CD4-positive, alpha-beta memory T cell (primary cell): Measurements from ENCODE around the gene PODXL. TPM values are rescaled to one million over a fixed set of nuclear protein-coding genes. Genes with fewer than 3 reads are reported as not detected.

Source experiments
- CTCF ChIA-PET: fragments of 350-600 bp; sonication (Branson Sonifier 250); formaldehyde crosslinking; loops from one replicate; lab custom pipeline; 2021; ENCODE audit warnings: inconsistent platforms; ENCODE audit not compliant: partially characterized antibody; lab: Charles Lee
- POLR2A ChIA-PET: fragments of 350-600 bp; sonication (Branson Sonifier 250); formaldehyde crosslinking; loops from one replicate; lab custom pipeline; 2021; ENCODE audit not compliant: partially characterized antibody; lab: Charles Lee
- DNase-seq, 5 donors: peaks; one replicate each; pipeline versions ENCODE4 v3.0.0 to v3.0.0-alpha.2; 2020 to 2022; ENCODE audit warnings: mixed read lengths in 1 of 5
- H3K27ac ChIP-seq: one replicate; pipeline ENCODE4 v1.7.0; 2013; ENCODE audit warnings: low read depth, low read length
- H3K27me3 ChIP-seq: 2 replicates; pipeline ENCODE4 v1.7.0; 2013; ENCODE audit warnings: mild to moderate bottlenecking, low read length, moderate library complexity; ENCODE audit not compliant: insufficient read depth
- H3K36me3 ChIP-seq: 2 replicates; pipeline ENCODE4 v1.7.0; 2013; ENCODE audit warnings: mild to moderate bottlenecking, low read length, moderate library complexity; ENCODE audit not compliant: insufficient read depth
- H3K4me1 ChIP-seq: 2 replicates; pipeline ENCODE4 v1.7.0; 2013; ENCODE audit warnings: mild to moderate bottlenecking, low read length, moderate library complexity; ENCODE audit not compliant: insufficient read depth
- H3K4me3 ChIP-seq, 2 donors: one replicate each; pipeline ENCODE4 v1.7.0; 2013; ENCODE audit warnings: low read length in 2 of 2, mild to moderate bottlenecking in 1 of 2
- H3K9me3 ChIP-seq, 2 donors: one replicate each; pipeline ENCODE4 v1.7.0; 2013; ENCODE audit warnings: low read length in 2 of 2, control low read depth in 1 of 2; ENCODE audit not compliant: control insufficient read depth in 1 of 2
- H3K27ac Mint-ChIP-seq, 7 donors: one replicate each; pipeline ENCODE4 v1.8.0; 2020 to 2021; ENCODE audit warnings: mixed read lengths in 7 of 7, mild to moderate bottlenecking in 6 of 7, inconsistent platforms in 3 of 7, moderate library complexity in 3 of 7
- H3K27me3 Mint-ChIP-seq, 2 donors: one replicate each; pipeline ENCODE4 v1.8.0; 2020 to 2021; ENCODE audit warnings: mixed read lengths in 2 of 2
- H3K36me3 Mint-ChIP-seq, 2 donors: one replicate each; pipeline ENCODE4 v1.8.0; 2020 to 2021; ENCODE audit warnings: mixed read lengths in 2 of 2, inconsistent platforms in 1 of 2, mild to moderate bottlenecking in 1 of 2
- H3K4me1 Mint-ChIP-seq, 4 donors: one replicate each; pipeline ENCODE4 v1.8.0; 2020 to 2021; ENCODE audit warnings: mixed read lengths in 4 of 4, mild to moderate bottlenecking in 1 of 4
- H3K4me3 Mint-ChIP-seq, 8 donors: one replicate each; pipeline ENCODE4 v1.8.0; 2020 to 2021; ENCODE audit warnings: mixed read lengths in 8 of 8, mild to moderate bottlenecking in 7 of 8, moderate library complexity in 6 of 8, inconsistent platforms in 3 of 8
- H3K9me3 Mint-ChIP-seq, 8 donors: one replicate each; pipeline ENCODE4 v1.8.0; 2020 to 2021; ENCODE audit warnings: mixed read lengths in 8 of 8, mild to moderate bottlenecking in 5 of 8, inconsistent platforms in 3 of 8, moderate library complexity in 1 of 8
- intact Hi-C: fragments of 100-400 bp; cut with micrococcal nuclease; formaldehyde crosslinking; loops from one replicate; pipeline ENCODE4 v1.15.1; 2023
- polyA plus RNA-seq, 2 donors: library from polyadenylated mRNA; unstranded; fragments of 300-500 nt; fragmentation: Illumina TruSeq; gene quantifications; one replicate each; pipeline ENCODE4 v1.2.3, GENCODE V29; 2021
- total RNA-seq, 2 experiments: library from RNA; stranded (reverse); gene quantifications; one replicate each; pipeline ENCODE4 v1.2.3, GENCODE V29; 2021

Gene PODXL
- total and polyA plus RNA-seq, 4 experiments from 2014 or later, result 0.47 to 1.3 (median 1.2) TPM

DNA sequence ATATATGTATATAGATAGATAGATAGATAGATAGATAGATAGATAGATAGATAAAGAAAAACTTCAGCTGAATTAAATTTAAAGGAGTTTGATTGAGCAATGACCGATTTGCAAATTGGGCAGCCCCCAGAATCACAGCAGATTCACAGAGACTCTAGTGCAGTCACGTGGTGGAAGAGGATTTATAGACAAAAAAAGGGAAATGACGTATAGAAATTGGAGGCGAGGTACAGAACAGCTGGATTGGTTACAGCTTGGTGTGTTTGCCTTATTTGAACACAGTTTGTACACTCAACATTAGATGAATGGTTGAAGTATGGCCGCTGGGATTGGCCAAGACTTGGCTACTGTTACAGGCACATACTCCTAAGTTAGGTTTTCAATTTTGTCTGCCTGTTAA, 8.2 kb upstream of the PODXL start:
- no peak overlapping the region for H3K4me3 Mint-ChIP-seq
- H3K9me3 Mint-ChIP-seq, result no peaks in the 10 kb centered on the region
- Histone ChIP-seq H3K36me3 (no peaks in the 10 kb centered on the region), H3K9me3 (no peaks in the 10 kb centered on the region), H3K27ac (no peak overlapping the region), H3K4me3 (no peak overlapping the region), H3K27me3 (no peaks in the 10 kb centered on the region), H3K4me1 (no peaks in the 10 kb centered on the region)
- no peak overlapping the region for H3K27ac Mint-ChIP-seq
- intact Hi-C loops, result no loop called here
- no peaks in the 10 kb centered on the region for H3K36me3 Mint-ChIP-seq
- POLR2A ChIA-PET, result no interaction called here
- H3K27me3 Mint-ChIP-seq, result peaks cover 4 to 7% of the 10 kb centered on the region in 2 donors
- CTCF ChIA-PET, result no interaction called here
- no peak for DNase-seq
- H3K4me1 Mint-ChIP-seq, result no peaks in the 10 kb centered on the region

DNA sequence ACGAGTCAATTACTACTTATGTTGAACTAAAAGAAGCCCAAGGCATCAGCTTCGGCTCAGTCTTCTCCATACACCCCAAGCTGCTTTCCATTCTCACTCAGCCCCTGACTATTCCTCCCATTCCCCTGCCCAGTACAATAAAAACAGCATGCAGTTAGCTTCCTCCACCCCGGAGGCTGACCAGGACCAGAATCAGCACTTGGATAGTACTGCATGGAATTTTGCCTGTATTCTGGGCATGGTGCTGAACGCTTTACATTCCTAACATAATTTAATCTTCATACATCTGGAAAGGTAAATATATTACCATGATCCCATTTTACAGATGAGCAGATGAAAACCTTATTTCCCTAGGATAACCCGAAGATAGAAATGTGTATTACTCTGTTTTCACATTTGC, 7.5 kb upstream of the PODXL start:
- ChIA-PET CTCF (no interaction called here), POLR2A (no interaction called here)
- no peak overlapping the region for H3K4me3 Mint-ChIP-seq
- intact Hi-C loops, result no loop called here
- no peaks in the 10 kb centered on the region for H3K4me1 Mint-ChIP-seq
- no peak overlapping the region for H3K4me3 ChIP-seq
- peaks cover 2% of the 10 kb centered on the region for H3K27me3 ChIP-seq
- no peak overlapping the region for H3K27ac Mint-ChIP-seq
- H3K36me3 Mint-ChIP-seq, result no peaks in the 10 kb centered on the region
- H3K27me3 Mint-ChIP-seq, result peaks cover 4 to 7% of the 10 kb centered on the region in 2 donors
- DNase-seq, result no peak
- H3K27ac ChIP-seq, result no peak overlapping the region
- no peaks in the 10 kb centered on the region for H3K9me3 ChIP-seq
- H3K36me3 ChIP-seq, result no peaks in the 10 kb centered on the region
- H3K9me3 Mint-ChIP-seq, result no peaks in the 10 kb centered on the region
- no peaks in the 10 kb centered on the region for H3K4me1 ChIP-seq

DNA sequence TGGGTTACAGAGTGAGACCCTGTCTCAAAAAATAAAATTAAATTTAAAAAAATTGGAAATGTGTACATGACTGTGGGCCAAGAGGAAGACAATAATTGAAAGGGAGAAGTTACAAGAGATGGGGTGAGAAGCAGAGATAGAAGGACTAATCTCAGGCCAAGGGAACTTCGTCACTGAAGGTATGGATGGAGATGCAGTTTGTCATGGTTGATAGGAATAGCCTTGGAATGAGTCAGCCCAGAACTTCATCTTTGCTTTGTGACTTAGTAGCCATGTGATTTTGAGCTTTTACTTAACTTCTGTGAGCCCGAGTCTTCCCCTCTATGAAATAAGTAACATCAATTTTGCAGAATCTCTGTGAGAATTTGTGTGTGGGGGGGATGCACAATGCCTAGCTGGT, 6.5 kb upstream of the PODXL start:
- peaks cover 2% of the 10 kb centered on the region for H3K4me1 ChIP-seq
- H3K36me3 ChIP-seq, result no peaks in the 10 kb centered on the region
- H3K4me3 Mint-ChIP-seq, result no peak overlapping the region
- H3K27ac Mint-ChIP-seq, result no peak overlapping the region
- intact Hi-C loops, result no loop called here
- ChIA-PET POLR2A (no interaction called here), CTCF (no interaction called here)
- H3K27me3 Mint-ChIP-seq, result peaks cover 7 to 9% of the 10 kb centered on the region in 2 donors
- peaks cover 8% of the 10 kb centered on the region for H3K27me3 ChIP-seq
- no peaks in the 10 kb centered on the region for H3K9me3 Mint-ChIP-seq
- H3K36me3 Mint-ChIP-seq, result no peaks in the 10 kb centered on the region
- H3K4me3 ChIP-seq, result no peak overlapping the region
- H3K4me1 Mint-ChIP-seq, result peaks cover 0 to 3% (median 2%) of the 10 kb centered on the region in 4 donors
- no peaks in the 10 kb centered on the region for H3K9me3 ChIP-seq
- no peak overlapping the region for H3K27ac ChIP-seq
- DNase-seq, result no peak

GRCh38 chr7:131560061-131560460, 3.6 kb upstream of the PODXL start:
- H3K4me3 Mint-ChIP-seq, result peak overlapping the region in 1 of 8 donors; percentile 58
- CTCF ChIA-PET, result no interaction called here
- H3K27me3 ChIP-seq, result peaks cover 26% of the 10 kb centered on the region
- H3K27ac ChIP-seq, result no peak overlapping the region
- H3K9me3 Mint-ChIP-seq, result no peaks in the 10 kb centered on the region
- POLR2A ChIA-PET, result no interaction called here
- peaks cover 23% of the 10 kb centered on the region for H3K4me1 ChIP-seq
- H3K36me3 ChIP-seq, result no peaks in the 10 kb centered on the region
- peaks cover 12 to 21% (median 17%) of the 10 kb centered on the region in 4 donors for H3K4me1 Mint-ChIP-seq
- intact Hi-C loops, result no loop called here
- no peak overlapping the region for H3K4me3 ChIP-seq
- DNase-seq, result no peak
- no peak overlapping the region for H3K27ac Mint-ChIP-seq
- peaks cover 11 to 13% of the 10 kb centered on the region in 2 donors for H3K27me3 Mint-ChIP-seq
- no peaks in the 10 kb centered on the region for H3K36me3 Mint-ChIP-seq
- no peaks in the 10 kb centered on the region for H3K9me3 ChIP-seq

DNA sequence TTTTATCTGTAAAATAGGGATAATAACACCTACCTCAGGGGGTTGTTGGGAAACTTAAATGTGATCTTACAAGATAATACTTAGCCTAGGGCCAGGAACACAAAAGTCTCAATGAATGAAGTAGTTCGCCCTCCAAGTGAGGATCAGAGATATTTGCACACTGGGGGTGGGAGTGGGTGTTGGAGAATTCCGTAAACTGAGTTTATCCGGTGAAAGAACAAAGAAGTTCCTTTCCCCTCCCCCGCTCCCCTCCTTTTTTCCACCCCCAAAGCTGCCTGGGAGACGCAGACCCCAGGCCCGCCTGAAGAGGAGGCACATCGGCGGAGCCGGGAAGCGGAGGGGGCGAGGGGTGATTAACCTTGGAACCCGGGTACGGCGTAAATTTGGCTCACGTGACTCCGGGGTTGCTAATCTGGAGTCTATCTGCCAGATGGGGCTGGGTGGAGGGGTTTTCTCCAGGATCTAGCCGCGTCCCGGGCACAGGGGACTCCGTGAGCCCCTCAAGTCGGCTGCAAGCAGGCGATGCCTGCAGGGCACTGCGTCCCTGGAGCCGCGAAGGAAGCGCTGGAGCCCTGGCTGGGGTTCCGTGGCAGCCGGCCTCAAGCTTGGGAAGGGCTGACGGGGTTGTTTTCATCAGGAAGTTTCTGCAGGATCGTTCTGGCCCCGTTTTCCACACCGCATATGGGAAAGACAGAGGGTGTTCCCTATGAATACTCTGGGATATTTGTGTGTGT, 1.4 kb upstream of the PODXL start:
- no peak overlapping the region for H3K27ac Mint-ChIP-seq
- POLR2A ChIA-PET, result no interaction called here
- no peaks in the 10 kb centered on the region for H3K9me3 Mint-ChIP-seq
- no peaks in the 10 kb centered on the region for H3K36me3 Mint-ChIP-seq
- H3K4me1 Mint-ChIP-seq, result peaks cover 12 to 24% (median 18%) of the 10 kb centered on the region in 4 donors
- CTCF ChIA-PET, result interaction anchor here (1.2 kb wide), 1 partner anchor 12 kb away, joined by 9 read pairs; no protein-coding TSS in a partner anchor
- Histone ChIP-seq H3K27ac (no peak overlapping the region), H3K4me3 (no peak overlapping the region), H3K4me1 (peaks cover 25% of the 10 kb centered on the region), H3K27me3 (peaks cover 30% of the 10 kb centered on the region), H3K9me3 (no peaks in the 10 kb centered on the region), H3K36me3 (no peaks in the 10 kb centered on the region)
- intact Hi-C loops, result no loop called here
- H3K4me3 Mint-ChIP-seq, result peak overlapping the region; percentile 31 to 85 (median 84)
- DNase-seq, result no peak
- H3K27me3 Mint-ChIP-seq, result peaks cover 13 to 20% of the 10 kb centered on the region in 2 donors

GRCh38 chr7:131556909-131557651, 652 bp upstream of the PODXL start:
- peaks cover 13 to 23% of the 10 kb centered on the region in 2 donors for H3K27me3 Mint-ChIP-seq
- Histone ChIP-seq H3K4me1 (peaks cover 25% of the 10 kb centered on the region), H3K4me3 (peak overlapping the region in 1 of 2 donors; percentile 35), H3K27ac (no peak overlapping the region), H3K9me3 (no peaks in the 10 kb centered on the region), H3K27me3 (peaks cover 30% of the 10 kb centered on the region), H3K36me3 (no peaks in the 10 kb centered on the region)
- DNase-seq, result peak in 1 of 5 donors; percentile 9
- peak overlapping the region; percentile 82 to 85 (median 84) for H3K4me3 Mint-ChIP-seq
- peak overlapping the region in 3 of 7 donors; percentile 13 to 36 (median 18) for H3K27ac Mint-ChIP-seq
- H3K4me1 Mint-ChIP-seq, result peaks cover 12 to 24% (median 18%) of the 10 kb centered on the region in 4 donors
- H3K9me3 Mint-ChIP-seq, result no peaks in the 10 kb centered on the region
- no peaks in the 10 kb centered on the region for H3K36me3 Mint-ChIP-seq
- intact Hi-C loops, result no loop called here
- POLR2A ChIA-PET, result no interaction called here
- CTCF ChIA-PET, result no interaction called here

DNA sequence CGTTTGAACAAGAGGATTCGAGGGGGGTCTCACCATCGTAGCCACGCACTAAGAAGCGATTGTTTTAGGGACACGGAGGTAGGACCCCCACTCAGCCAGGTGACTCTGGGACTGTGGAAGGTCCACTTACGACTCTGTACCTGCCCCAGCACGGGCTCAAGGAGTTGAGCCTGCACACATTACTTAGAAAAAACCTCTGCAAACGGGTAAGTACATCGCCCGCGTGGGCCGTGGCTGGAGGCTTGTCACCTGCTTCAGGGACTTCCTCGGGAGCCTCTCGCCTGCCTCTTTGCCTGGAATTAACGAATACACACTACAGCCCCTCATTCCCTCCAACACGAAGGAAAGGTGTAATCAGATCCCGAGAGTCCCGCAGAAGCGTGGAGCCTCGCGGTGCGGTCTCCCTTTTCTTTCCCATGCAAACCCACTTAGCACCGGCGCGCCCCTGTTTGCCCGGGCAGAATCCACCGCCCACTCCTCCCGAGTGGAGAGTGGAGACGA, 826 bp downstream of the PODXL start:
- peak overlapping the region; percentile 39 to 50 for H3K4me3 ChIP-seq
- CTCF ChIA-PET, result no interaction called here
- intact Hi-C loops, result no loop called here

More for the DNA sequence above, 826 bp downstream of the PODXL start:
- H3K4me1 ChIP-seq, result peaks cover 25% of the 10 kb centered on the region
- peaks cover 9 to 26% of the 10 kb centered on the region in 2 donors for H3K27me3 Mint-ChIP-seq
- H3K36me3 Mint-ChIP-seq, result no peaks in the 10 kb centered on the region
- H3K4me1 Mint-ChIP-seq, result peaks cover 12 to 24% (median 18%) of the 10 kb centered on the region in 4 donors
- peaks cover 30% of the 10 kb centered on the region for H3K27me3 ChIP-seq
- peak overlapping the region in 3 of 7 donors; percentile 3 to 75 (median 29) for H3K27ac Mint-ChIP-seq
- DNase-seq, result peak; percentile 4 to 38 (median 8)
- H3K4me3 Mint-ChIP-seq, result peak overlapping the region; percentile 73 to 91 (median 83)
- no peaks in the 10 kb centered on the region for H3K36me3 ChIP-seq
- no peak overlapping the region for H3K27ac ChIP-seq
- POLR2A ChIA-PET, result no interaction called here
- H3K9me3 Mint-ChIP-seq, result no peaks in the 10 kb centered on the region
- no peaks in the 10 kb centered on the region for H3K9me3 ChIP-seq
